Neutrophil (primary cell): ENCODE results near the gene RND1.

Experiments used
- H3K27ac ChIP-seq: fragments of 200-600 bp; sonication (generic); 2 replicates; pipeline ENCODE4 v1.5.1; 2016; ENCODE audit warnings: mild to moderate bottlenecking, moderate library complexity
- H3K27me3 ChIP-seq: fragments of 200-600 bp; sonication (generic); 2 replicates; pipeline ENCODE4 v1.6.0; 2016; ENCODE audit warnings: mild to moderate bottlenecking
- H3K36me3 ChIP-seq: fragments of 200-600 bp; sonication (generic); 2 replicates; pipeline ENCODE4 v1.5.1; 2017
- H3K4me1 ChIP-seq, 2 experiments: fragments of 200-600 bp in 1 of 2; sonication (generic) in 1 of 2; 1 replicate in 1 of 2; 2 replicates in 1 of 2; pipeline versions ENCODE4 v1.5.1 to v1.6.1; 2013 to 2016; ENCODE audit warnings: low read depth in 1 of 2, low read length in 1 of 2, mild to moderate bottlenecking in 1 of 2, moderate library complexity in 1 of 2; ENCODE audit not compliant: control insufficient read depth in 1 of 2, insufficient read depth in 1 of 2
- H3K4me3 ChIP-seq, 2 experiments: fragments of 200-600 bp in 1 of 2; sonication (generic) in 1 of 2; 1 replicate in 1 of 2; 2 replicates in 1 of 2; pipeline ENCODE4 v1.5.1; 2013 to 2016; ENCODE audit warnings: low read depth in 1 of 2, low read length in 1 of 2, mild to moderate bottlenecking in 1 of 2, moderate library complexity in 1 of 2
- H3K9me3 ChIP-seq: fragments of 200-600 bp; sonication (generic); 2 replicates; pipeline ENCODE4 v1.5.1; 2016
- CTCF ChIP-seq: fragments of 200-600 bp; sonication (generic); IDR thresholded peaks from 2 replicates; pipeline ENCODE4 v1.5.1; 2016; ENCODE audit warnings: antibody characterized with exemption

RND1 gene

DNA sequence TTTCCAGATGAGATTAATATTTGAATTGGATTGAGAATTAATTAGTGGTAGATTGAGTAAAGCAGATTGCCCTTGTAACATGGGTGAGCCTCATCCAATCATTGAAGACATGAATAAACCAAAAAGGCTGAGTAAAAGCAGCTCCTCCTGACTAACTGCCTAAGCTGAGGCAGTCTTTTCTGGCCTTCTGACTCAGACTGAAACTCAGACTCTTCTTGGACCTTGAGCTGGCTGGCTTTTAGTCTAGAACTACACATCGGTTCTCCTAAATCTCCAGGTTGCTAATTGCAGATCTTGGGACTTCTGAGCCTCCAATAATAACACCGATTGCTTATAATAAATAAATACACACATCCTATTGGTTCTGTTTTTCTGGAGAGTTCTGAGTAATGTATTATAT, 35.6 kb upstream of the RND1 start:
- H3K4me1 ChIP-seq, result peaks cover 5 to 11% of the 10 kb centered on the region in 2 experiments
- H3K36me3 ChIP-seq, result no peaks in the 10 kb centered on the region
- no peaks in the 10 kb centered on the region for H3K9me3 ChIP-seq
- no peak overlapping the region for H3K4me3 ChIP-seq
- peaks cover 69% of the 10 kb centered on the region for H3K27me3 ChIP-seq
- TF ChIP-seq CTCF, result no peak
- no peak overlapping the region for H3K27ac ChIP-seq

DNA sequence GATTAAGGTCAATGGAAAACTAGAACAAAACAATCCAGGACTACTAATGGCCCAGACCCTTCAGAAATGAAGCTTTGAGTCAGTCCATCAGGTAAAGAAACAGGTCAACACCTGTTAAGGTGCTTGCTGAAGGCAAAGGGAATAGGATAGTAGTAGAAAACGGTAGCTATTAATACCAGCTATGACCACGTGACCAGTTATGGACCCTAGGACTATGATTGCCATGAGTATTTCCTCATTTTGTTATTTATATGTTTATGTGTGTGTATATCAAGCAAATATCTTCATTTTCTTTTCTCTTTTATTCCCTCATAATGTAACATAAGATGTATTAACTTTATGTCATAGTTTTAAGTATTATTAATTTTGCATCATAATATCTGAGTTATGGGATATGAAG, 34.0 kb upstream of the RND1 start:
- Histone ChIP-seq H3K4me3 (no peak overlapping the region), H3K27me3 (peaks cover 54% of the 10 kb centered on the region), H3K36me3 (no peaks in the 10 kb centered on the region), H3K27ac (no peak overlapping the region), H3K4me1 (peaks cover 5 to 11% of the 10 kb centered on the region in 2 experiments), H3K9me3 (no peaks in the 10 kb centered on the region)
- no peak for TF ChIP-seq CTCF

GRCh38 chr12:48894271-48894670, 28.6 kb upstream of the RND1 start:
- H3K4me3 ChIP-seq, result no peak overlapping the region
- TF ChIP-seq CTCF, result no peak

DNA sequence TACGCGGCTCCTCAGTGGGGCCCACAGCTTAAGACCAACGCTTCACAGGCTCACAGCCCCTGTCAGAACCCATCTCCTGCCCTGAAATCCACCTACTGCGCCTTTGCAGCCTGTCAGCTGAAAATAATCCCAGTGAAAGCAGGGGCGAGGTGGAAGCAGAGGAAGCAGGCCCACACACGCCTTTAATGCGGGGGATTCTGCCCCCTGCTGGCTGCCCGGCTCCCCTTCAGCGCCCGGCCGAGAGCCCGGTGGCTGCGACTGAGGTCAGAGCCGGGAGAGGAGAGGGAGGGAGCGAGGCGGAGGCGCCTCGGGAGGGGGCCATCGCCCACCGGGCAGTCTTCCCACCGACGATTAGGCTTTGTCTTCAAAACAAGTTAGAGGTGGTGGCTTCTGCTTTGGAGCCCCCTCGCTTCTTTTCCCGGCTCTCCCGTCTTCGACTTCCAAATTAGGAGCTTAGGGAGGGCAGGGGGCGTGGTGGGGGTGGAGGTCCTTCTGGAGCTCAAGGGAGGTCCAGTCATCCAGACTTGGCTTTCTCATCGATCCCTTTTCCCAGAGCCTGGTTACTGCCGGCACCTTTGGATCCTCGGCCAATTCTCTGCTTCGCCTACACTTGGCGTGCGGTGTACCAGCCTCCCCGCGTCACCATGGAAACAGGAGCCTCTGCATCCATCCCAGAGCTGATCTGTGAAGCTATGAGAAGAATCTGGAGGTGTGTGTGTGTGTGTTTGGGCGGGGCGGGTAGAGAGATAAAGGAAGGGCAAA, 25.2 kb upstream of the RND1 start:
- H3K4me1 ChIP-seq, result no peaks in the 10 kb centered on the region
- H3K9me3 ChIP-seq, result no peaks in the 10 kb centered on the region
- no peak overlapping the region for H3K27ac ChIP-seq
- H3K27me3 ChIP-seq, result peaks cover 54% of the 10 kb centered on the region
- H3K4me3 ChIP-seq, result no peak overlapping the region
- TF ChIP-seq CTCF, result peak; percentile 38
- H3K36me3 ChIP-seq, result no peaks in the 10 kb centered on the region

More at GRCh38 chr12:48894271-48894670, 28.6 kb upstream of the RND1 start:
- no peaks in the 10 kb centered on the region for H3K9me3 ChIP-seq
- no peaks in the 10 kb centered on the region for H3K4me1 ChIP-seq
- H3K27ac ChIP-seq, result no peak overlapping the region
- no peaks in the 10 kb centered on the region for H3K36me3 ChIP-seq
- H3K27me3 ChIP-seq, result peaks cover 72% of the 10 kb centered on the region

GRCh38 chr12:48889679-48890078, 24.0 kb upstream of the RND1 start:
- Histone ChIP-seq H3K4me1 (no peaks in the 10 kb centered on the region), H3K9me3 (no peaks in the 10 kb centered on the region), H3K27me3 (peaks cover 59% of the 10 kb centered on the region), H3K27ac (no peak overlapping the region), H3K4me3 (no peak overlapping the region), H3K36me3 (no peaks in the 10 kb centered on the region)
- TF ChIP-seq CTCF, result no peak
